ENCODE measurements around the gene MLIP. TPM values are rescaled to one million over a fixed set of nuclear protein-coding genes. Genes with fewer than 3 reads are reported as not detected.
A peak's percentile ranks its signal among the peaks of the same experiment; 100 is the strongest.

The MLIP gene
- total and polyA plus RNA-seq, 2 of the 13 experiments (the other 11 are each of a cell fraction or from before 2014, with no cell fraction given): 0.08 to 0.33 TPM

DNA sequence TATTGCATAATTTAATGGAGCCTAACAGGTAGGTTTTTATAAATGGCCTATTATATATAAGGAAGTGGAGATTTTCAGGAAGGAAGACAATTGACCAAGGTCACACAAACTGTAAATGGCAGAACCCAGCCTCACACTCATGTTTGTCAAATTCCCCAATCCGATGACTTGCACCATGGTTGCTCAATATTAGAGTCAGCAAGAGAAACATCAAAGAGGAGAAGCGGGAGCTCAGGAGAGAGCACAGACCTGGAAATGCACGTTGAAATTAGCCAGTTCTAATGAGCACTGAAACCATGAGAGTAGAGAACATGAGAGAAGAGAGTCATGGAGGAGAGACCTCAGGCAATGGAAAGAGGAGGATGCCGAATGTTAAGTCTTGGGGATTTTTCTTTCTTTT is 13.5 kb upstream of the MLIP start (continued):
- peak in 1 of 2 experiments; percentile 82; a peak in 2 of 4 replicates for TF ChIP-seq EP300 (IDR thresholded peaks at IDR 0.05; ENCODE audit: low read depth in 2 of 2, low read length in 2 of 2)
- peak; percentile 51; the same call in 1 of the 2 replicates for TF ChIP-seq EP300 (CRISPR knock-in tag; IDR thresholded peaks at IDR 0.05; ENCODE audit: borderline replicate concordance)
- TF ChIP-seq CTCF (CRISPR knock-in tag; IDR thresholded peaks at IDR 0.05): no peak
- TF ChIP-seq FOSL2 (CRISPR knock-in tag; IDR thresholded peaks at IDR 0.05): peak; percentile 93
- 0 out of 2 replicates have a peak, but pooled peaks have one; percentile 34 for TF ChIP-seq SOX13 (IDR thresholded peaks at IDR 0.05)
- TF ChIP-seq SOX13 (CRISPR knock-in tag; conservative IDR thresholded peaks at IDR 0.05 in 1 of 2, IDR thresholded peaks at IDR 0.05 in 1 of 2): peak in 1 of 2 experiments; percentile 87; a peak in 2 of 4 replicates
- peak; percentile 81; the same call in 1 of the 2 replicates for TF ChIP-seq CBX5 (CRISPR knock-in tag; IDR thresholded peaks at IDR 0.05; ENCODE audit: borderline replicate concordance)
- peak; percentile 98 for TF ChIP-seq CEBPB (IDR thresholded peaks at IDR 0.05; ENCODE audit: borderline replicate concordance, low read depth, low read length)
- peak; percentile 80 for TF ChIP-seq RCOR2 (CRISPR knock-in tag; IDR thresholded peaks at IDR 0.05)
- no peak for TF ChIP-seq CENPX (CRISPR knock-in tag; IDR thresholded peaks at IDR 0.05)
- peak; percentile 76 for TF ChIP-seq BCL6 (CRISPR knock-in tag; IDR thresholded peaks at IDR 0.05)
- peak; percentile 33; the same call in 1 of the 2 replicates for TF ChIP-seq TARDBP (CRISPR knock-in tag; IDR thresholded peaks at IDR 0.05)
- peak; percentile 40; the same call in 1 of the 2 replicates for TF ChIP-seq HDAC1 (CRISPR knock-in tag; IDR thresholded peaks at IDR 0.05)
- TF ChIP-seq ZNF326 (CRISPR knock-in tag; IDR thresholded peaks at IDR 0.05; ENCODE audit: borderline replicate concordance): no peak
- TF ChIP-seq SP4 (CRISPR knock-in tag; IDR thresholded peaks at IDR 0.05): no peak
- peak; percentile 55; the same call in 1 of the 2 replicates for TF ChIP-seq LCORL (IDR thresholded peaks at IDR 0.05)
- 0 out of 2 replicates have a peak, but pooled peaks have one; percentile 43 for TF ChIP-seq LCORL (CRISPR knock-in tag; IDR thresholded peaks at IDR 0.05)
- TF ChIP-seq, protein P1, sequence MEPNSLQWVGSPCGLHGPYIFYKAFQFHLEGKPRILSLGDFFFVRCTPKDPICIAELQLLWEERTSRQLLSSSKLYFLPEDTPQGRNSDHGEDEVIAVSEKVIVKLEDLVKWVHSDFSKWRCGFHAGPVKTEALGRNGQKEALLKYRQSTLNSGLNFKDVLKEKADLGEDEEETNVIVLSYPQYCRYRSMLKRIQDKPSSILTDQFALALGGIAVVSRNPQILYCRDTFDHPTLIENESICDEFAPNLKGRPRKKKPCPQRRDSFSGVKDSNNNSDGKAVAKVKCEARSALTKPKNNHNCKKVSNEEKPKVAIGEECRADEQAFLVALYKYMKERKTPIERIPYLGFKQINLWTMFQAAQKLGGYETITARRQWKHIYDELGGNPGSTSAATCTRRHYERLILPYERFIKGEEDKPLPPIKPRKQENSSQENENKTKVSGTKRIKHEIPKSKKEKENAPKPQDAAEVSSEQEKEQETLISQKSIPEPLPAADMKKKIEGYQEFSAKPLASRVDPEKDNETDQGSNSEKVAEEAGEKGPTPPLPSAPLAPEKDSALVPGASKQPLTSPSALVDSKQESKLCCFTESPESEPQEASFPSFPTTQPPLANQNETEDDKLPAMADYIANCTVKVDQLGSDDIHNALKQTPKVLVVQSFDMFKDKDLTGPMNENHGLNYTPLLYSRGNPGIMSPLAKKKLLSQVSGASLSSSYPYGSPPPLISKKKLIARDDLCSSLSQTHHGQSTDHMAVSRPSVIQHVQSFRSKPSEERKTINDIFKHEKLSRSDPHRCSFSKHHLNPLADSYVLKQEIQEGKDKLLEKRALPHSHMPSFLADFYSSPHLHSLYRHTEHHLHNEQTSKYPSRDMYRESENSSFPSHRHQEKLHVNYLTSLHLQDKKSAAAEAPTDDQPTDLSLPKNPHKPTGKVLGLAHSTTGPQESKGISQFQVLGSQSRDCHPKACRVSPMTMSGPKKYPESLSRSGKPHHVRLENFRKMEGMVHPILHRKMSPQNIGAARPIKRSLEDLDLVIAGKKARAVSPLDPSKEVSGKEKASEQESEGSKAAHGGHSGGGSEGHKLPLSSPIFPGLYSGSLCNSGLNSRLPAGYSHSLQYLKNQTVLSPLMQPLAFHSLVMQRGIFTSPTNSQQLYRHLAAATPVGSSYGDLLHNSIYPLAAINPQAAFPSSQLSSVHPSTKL (CRISPR knock-in tag; IDR thresholded peaks at IDR 0.05): peak; percentile 92
- 0 out of 2 replicates have a peak, but pooled peaks have one; percentile 39 for TF ChIP-seq KDM3A (CRISPR knock-in tag; IDR thresholded peaks at IDR 0.05; ENCODE audit: low read depth)
- peak; percentile 61; the same call in 1 of the 2 replicates for TF ChIP-seq TGIF2 (CRISPR knock-in tag; IDR thresholded peaks at IDR 0.05)
- TF ChIP-seq, protein P2, sequence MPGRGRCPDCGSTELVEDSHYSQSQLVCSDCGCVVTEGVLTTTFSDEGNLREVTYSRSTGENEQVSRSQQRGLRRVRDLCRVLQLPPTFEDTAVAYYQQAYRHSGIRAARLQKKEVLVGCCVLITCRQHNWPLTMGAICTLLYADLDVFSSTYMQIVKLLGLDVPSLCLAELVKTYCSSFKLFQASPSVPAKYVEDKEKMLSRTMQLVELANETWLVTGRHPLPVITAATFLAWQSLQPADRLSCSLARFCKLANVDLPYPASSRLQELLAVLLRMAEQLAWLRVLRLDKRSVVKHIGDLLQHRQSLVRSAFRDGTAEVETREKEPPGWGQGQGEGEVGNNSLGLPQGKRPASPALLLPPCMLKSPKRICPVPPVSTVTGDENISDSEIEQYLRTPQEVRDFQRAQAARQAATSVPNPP (CRISPR knock-in tag; IDR thresholded peaks at IDR 0.05): no peak
- 0 out of 2 replicates have a peak, but pooled peaks have one; percentile 24 for TF ChIP-seq NFE2 (CRISPR knock-in tag; IDR thresholded peaks at IDR 0.05)
- no peak for TF ChIP-seq REPIN1 (CRISPR knock-in tag; IDR thresholded peaks at IDR 0.05; ENCODE audit: borderline replicate concordance, low read depth)
- TF ChIP-seq JDP2 (CRISPR knock-in tag; IDR thresholded peaks at IDR 0.05; ENCODE audit: borderline replicate concordance): no peak
- peak; percentile 69 for TF ChIP-seq ISL2 (CRISPR knock-in tag; IDR thresholded peaks at IDR 0.05)
- TF ChIP-seq JARID2 (CRISPR knock-in tag; IDR thresholded peaks at IDR 0.05; ENCODE audit: insufficient replicate concordance): no peak
